OCI-LY7 (cell line): ENCODE results near the gene SPTAN1. TPM values are rescaled to one million over a fixed set of nuclear protein-coding genes. Genes with fewer than 3 reads are reported as not detected.

ENCODE experiments used
- BruUV-seq: library from RNA; stranded (reverse); fragments of 400-500 nt; replicated peaks from 2 replicates; lab custom pipeline; 2021; lab: Mats Ljungman, UMichigan
- CTCF ChIA-PET: fragments of 300-600 bp; sonication (Branson Sonifier 250); formaldehyde crosslinking; loops from one replicate; lab custom pipeline; 2022; ENCODE audit warnings: antibody characterized with exemption; ENCODE audit not compliant: unreplicated experiment; lab: Charles Lee
- POLR2A ChIA-PET: fragments of 300-600 bp; sonication (Branson Sonifier 250); formaldehyde crosslinking; loops from one replicate; lab custom pipeline; 2022; ENCODE audit warnings: antibody characterized with exemption; lab: Charles Lee
- DNase-seq: peaks from one replicate; pipeline ENCODE4 v3.0.0-alpha.2; 2015; ENCODE audit warnings: low spot score
- H2AFZ ChIP-seq: fragments of 200-600 bp; sonication (generic), shearing (Covaris generic); 2 replicates; pipeline ENCODE4 v1.6.1; 2014; ENCODE audit warnings: mild to moderate bottlenecking, antibody characterized with exemption, low read length, moderate library complexity
- H3K27ac ChIP-seq: fragments of 200-600 bp; sonication (generic); 2 replicates; pipeline ENCODE4 v1.5.1; 2014; ENCODE audit warnings: mixed run types, low read depth, mild to moderate bottlenecking, moderate library complexity, low read length, inconsistent platforms; ENCODE audit not compliant: poor library complexity, severe bottlenecking
- H3K36me3 ChIP-seq: fragments of 200-600 bp; sonication (generic); 2 replicates; pipeline ENCODE4 v1.6.1; 2014; ENCODE audit warnings: mild to moderate bottlenecking, antibody characterized with exemption, low read length, moderate library complexity, mixed read lengths; ENCODE audit not compliant: insufficient read depth
- H3K4me1 ChIP-seq: fragments of 200-600 bp; sonication (generic); 2 replicates; pipeline ENCODE4 v1.5.1; 2014; ENCODE audit warnings: mild to moderate bottlenecking, low read length; ENCODE audit not compliant: insufficient read depth, poor library complexity, severe bottlenecking
- H3K4me2 ChIP-seq: fragments of 200-600 bp; sonication (generic); 2 replicates; pipeline ENCODE4 v1.6.1; 2014; ENCODE audit warnings: mild to moderate bottlenecking, low read length
- H3K4me3 ChIP-seq: fragments of 200-600 bp; sonication (generic); 2 replicates; pipeline ENCODE4 v1.5.1; 2014; ENCODE audit warnings: mild to moderate bottlenecking, low read depth, low read length; ENCODE audit not compliant: poor library complexity, severe bottlenecking
- H3K79me2 ChIP-seq: fragments of 200-600 bp; sonication (generic); 2 replicates; pipeline ENCODE4 v1.6.1; 2016; ENCODE audit warnings: low read depth, mild to moderate bottlenecking, low read length, moderate library complexity, mixed read lengths; ENCODE audit not compliant: insufficient read depth
- H3K9me2 ChIP-seq: fragments of 200-600 bp; sonication (generic); 2 replicates; pipeline ENCODE4 v1.6.1; 2016; ENCODE audit warnings: mild to moderate bottlenecking, low read length, mixed read lengths; ENCODE audit not compliant: insufficient read depth
- H3K9me3 ChIP-seq: fragments of 200-600 bp; sonication (generic); 2 replicates; pipeline ENCODE4 v1.6.1; 2014; ENCODE audit warnings: mild to moderate bottlenecking, mixed run types, low read length, mixed read lengths
- H4K20me1 ChIP-seq: fragments of 200-600 bp; sonication (generic); 2 replicates; pipeline ENCODE4 v1.6.1; 2014; ENCODE audit warnings: mild to moderate bottlenecking, antibody characterized with exemption, low read length, moderate library complexity, mixed read lengths; ENCODE audit not compliant: insufficient read depth
- EZH2phosphoT487 ChIP-seq: fragments of 200-600 bp; sonication (generic); IDR thresholded peaks from 2 replicates; pipeline ENCODE4 v1.6.1; 2018; ENCODE audit warnings: low read depth, borderline replicate concordance, mild to moderate bottlenecking, mixed run types, antibody characterized with exemption, low read length, moderate library complexity, mixed read lengths
- intact Hi-C: fragments of 100-400 bp; cut with micrococcal nuclease; formaldehyde crosslinking; loops from one replicate; pipeline ENCODE4 v1.10.0; 2022; ENCODE audit not compliant: unreplicated experiment
- total RNA-seq, 2 experiments: library from RNA; depleted of rRNA in 1 of 2; stranded (reverse); fragments of >200 nt in 1 of 2; shearing (Covaris generic) in 1 of 2; gene quantifications; 2 replicates each; pipeline ENCODE4 v1.2.3, GENCODE V29; 2014 to 2022
- TF ChIP-seq, protein P1 (sequence below): fragments of 200-600 bp; sonication (generic); conservative IDR thresholded peaks from 2 replicates; pipeline ENCODE4 v1.5.1; 2014; ENCODE audit warnings: mild to moderate bottlenecking, antibody characterized with exemption, low read length, moderate library complexity, mixed read lengths

Gene SPTAN1
- total RNA-seq, 2 experiments from 2014 or later, result 239 to 259 TPM

DNA sequence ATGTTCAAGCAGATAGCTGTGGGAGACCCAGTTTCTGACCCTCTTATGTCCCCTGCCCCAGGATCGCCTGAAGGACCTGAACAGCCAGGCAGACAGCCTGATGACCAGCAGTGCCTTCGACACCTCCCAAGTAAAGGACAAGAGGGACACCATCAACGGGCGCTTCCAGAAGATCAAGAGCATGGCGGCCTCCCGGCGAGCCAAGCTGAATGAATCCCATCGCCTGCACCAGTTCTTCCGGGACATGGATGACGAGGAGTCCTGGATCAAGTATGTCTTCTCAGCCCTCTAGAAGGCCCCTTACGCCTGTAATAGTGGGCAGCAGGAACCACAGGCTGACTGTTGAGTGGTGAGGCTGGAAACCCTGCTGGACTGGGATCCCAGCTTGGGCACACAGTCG, 63.2 kb downstream of the SPTAN1 start:
- Histone ChIP-seq H3K9me3 (no peaks in the 10 kb centered on the region), H2AFZ (no peak overlapping the region), H3K4me1 (no peaks in the 10 kb centered on the region), H3K36me3 (peaks cover 90% of the 10 kb centered on the region), H3K27ac (no peak overlapping the region), H3K79me2 (no peaks in the 10 kb centered on the region), H4K20me1 (no peaks in the 10 kb centered on the region), H3K9me2 (no peaks in the 10 kb centered on the region), H3K4me2 (no peak overlapping the region), H3K4me3 (no peak overlapping the region)
- TF ChIP-seq, protein P1, sequence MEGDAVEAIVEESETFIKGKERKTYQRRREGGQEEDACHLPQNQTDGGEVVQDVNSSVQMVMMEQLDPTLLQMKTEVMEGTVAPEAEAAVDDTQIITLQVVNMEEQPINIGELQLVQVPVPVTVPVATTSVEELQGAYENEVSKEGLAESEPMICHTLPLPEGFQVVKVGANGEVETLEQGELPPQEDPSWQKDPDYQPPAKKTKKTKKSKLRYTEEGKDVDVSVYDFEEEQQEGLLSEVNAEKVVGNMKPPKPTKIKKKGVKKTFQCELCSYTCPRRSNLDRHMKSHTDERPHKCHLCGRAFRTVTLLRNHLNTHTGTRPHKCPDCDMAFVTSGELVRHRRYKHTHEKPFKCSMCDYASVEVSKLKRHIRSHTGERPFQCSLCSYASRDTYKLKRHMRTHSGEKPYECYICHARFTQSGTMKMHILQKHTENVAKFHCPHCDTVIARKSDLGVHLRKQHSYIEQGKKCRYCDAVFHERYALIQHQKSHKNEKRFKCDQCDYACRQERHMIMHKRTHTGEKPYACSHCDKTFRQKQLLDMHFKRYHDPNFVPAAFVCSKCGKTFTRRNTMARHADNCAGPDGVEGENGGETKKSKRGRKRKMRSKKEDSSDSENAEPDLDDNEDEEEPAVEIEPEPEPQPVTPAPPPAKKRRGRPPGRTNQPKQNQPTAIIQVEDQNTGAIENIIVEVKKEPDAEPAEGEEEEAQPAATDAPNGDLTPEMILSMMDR, result no peak
- no peak for TF ChIP-seq EZH2phosphoT487
- no peak for DNase-seq
- POLR2A ChIA-PET, result no interaction called here
- no TSS peak for BruUV-seq
- intact Hi-C loops, result no loop called here
- CTCF ChIA-PET, result no interaction called here

DNA sequence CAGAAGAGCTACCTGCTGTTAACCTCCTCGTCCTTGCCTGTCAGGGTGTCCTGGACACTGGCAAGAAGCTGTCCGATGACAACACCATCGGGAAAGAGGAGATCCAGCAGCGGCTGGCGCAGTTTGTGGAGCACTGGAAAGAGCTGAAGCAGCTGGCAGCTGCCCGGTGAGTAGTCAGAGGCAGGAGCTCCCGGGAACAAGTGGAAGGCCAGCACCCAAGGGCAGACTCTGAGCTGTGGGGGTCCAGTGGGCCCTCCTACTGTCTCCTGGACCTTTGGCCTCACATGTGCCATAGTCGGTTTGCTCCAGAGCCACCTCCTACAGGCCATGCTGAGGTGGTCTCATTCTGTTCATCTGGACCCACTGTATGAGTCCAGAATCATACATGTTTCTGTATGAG, 65.6 kb downstream of the SPTAN1 start:
- intact Hi-C loops, result no loop called here
- no peaks in the 10 kb centered on the region for H4K20me1 ChIP-seq
- H3K4me1 ChIP-seq, result no peaks in the 10 kb centered on the region
- no peak overlapping the region for H3K4me2 ChIP-seq
- no TSS peak for BruUV-seq
- no peak for DNase-seq
- H3K9me2 ChIP-seq, result no peaks in the 10 kb centered on the region
- no peak overlapping the region for H2AFZ ChIP-seq
- ChIA-PET POLR2A (interaction anchor here (0.6 kb wide), 1 partner anchor 16 kb away, joined by 4 read pairs; no protein-coding TSS in a partner anchor), CTCF (no interaction called here)
- H3K27ac ChIP-seq, result no peak overlapping the region
- no peaks in the 10 kb centered on the region for H3K9me3 ChIP-seq
- no peak overlapping the region for H3K4me3 ChIP-seq
- no peaks in the 10 kb centered on the region for H3K79me2 ChIP-seq
- TF ChIP-seq, protein P1, result no peak
- TF ChIP-seq EZH2phosphoT487, result no peak
- peaks cover 87% of the 10 kb centered on the region for H3K36me3 ChIP-seq

DNA sequence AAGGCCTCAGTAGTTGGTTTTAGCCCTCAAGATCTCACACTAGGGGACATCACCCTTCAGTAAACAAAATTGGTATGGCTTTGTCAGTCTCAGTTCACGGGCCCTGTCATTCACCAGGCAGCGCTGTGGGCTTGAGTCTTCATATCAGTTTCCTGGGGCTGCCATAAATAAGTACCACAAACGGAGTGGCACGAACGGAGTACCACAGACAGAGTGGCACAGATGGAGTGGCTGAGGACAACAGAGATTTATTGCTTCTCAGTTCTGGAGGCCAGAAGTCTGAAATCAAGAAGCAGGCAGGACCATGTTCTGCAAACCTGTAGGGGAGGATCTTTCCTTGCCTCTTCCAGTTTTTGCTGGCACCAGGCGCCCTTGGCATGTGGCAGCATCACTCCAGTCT, 66.7 kb downstream of the SPTAN1 start:
- ChIA-PET POLR2A (no interaction called here), CTCF (no interaction called here)
- DNase-seq, result no peak
- Histone ChIP-seq H3K9me3 (no peaks in the 10 kb centered on the region), H3K4me3 (no peak overlapping the region), H3K9me2 (no peaks in the 10 kb centered on the region), H3K36me3 (peaks cover 83% of the 10 kb centered on the region), H3K79me2 (no peaks in the 10 kb centered on the region), H3K4me2 (no peak overlapping the region), H4K20me1 (no peaks in the 10 kb centered on the region), H2AFZ (no peak overlapping the region), H3K4me1 (no peaks in the 10 kb centered on the region), H3K27ac (no peak overlapping the region)
- no TSS peak for BruUV-seq
- no peak for TF ChIP-seq EZH2phosphoT487
- TF ChIP-seq, protein P1, result no peak
- intact Hi-C loops, result no loop called here
